Naive thymus-derived CD8-positive, alpha-beta T cell (primary cell): ENCODE results near the gene ZNF397. TPM values are rescaled to one million over a fixed set of nuclear protein-coding genes. Genes with fewer than 3 reads are reported as not detected.

Experiments used
- ATAC-seq, 2 donors: fragments of 150-1000 bp; cut with Tn5 transposase in 1 of 2; sonication (Bioruptor Pico), chemical (Tn5 transposase) in 1 of 2; 1 replicate in 1 of 2; 2 replicates in 1 of 2; pipeline ENCODE4 v1.10.0; 2021; ENCODE audit warnings: mild to moderate bottlenecking in 2 of 2, moderate library complexity in 2 of 2
- POLR2A ChIA-PET: fragments of 350-600 bp; sonication (Branson Sonifier 250); formaldehyde crosslinking; loops from one replicate; lab custom pipeline; 2021; ENCODE audit warnings: antibody characterized with exemption; lab: Charles Lee
- DNase-seq, 10 donors: peaks; one replicate each; pipeline versions ENCODE4 v3.0.0 to v3.0.0-alpha.2; 2020 to 2022
- H3K27ac Mint-ChIP-seq, 10 donors: one replicate each; pipeline ENCODE4 v1.8.0; 2020 to 2022; ENCODE audit warnings: mild to moderate bottlenecking in 10 of 10, mixed read lengths in 10 of 10, moderate library complexity in 4 of 10, inconsistent platforms in 1 of 10
- H3K27me3 Mint-ChIP-seq, 5 donors: one replicate each; pipeline ENCODE4 v1.8.0; 2021 to 2022; ENCODE audit warnings: mixed read lengths in 5 of 5
- H3K36me3 Mint-ChIP-seq, 3 donors: one replicate each; pipeline ENCODE4 v1.8.0; 2020 to 2022; ENCODE audit warnings: mixed read lengths in 3 of 3, mild to moderate bottlenecking in 2 of 3, inconsistent platforms in 1 of 3
- H3K4me1 Mint-ChIP-seq, 4 donors: one replicate each; pipeline ENCODE4 v1.8.0; 2021 to 2022; ENCODE audit warnings: mixed read lengths in 4 of 4
- H3K4me3 Mint-ChIP-seq, 10 donors: one replicate each; pipeline ENCODE4 v1.8.0; 2020 to 2022; ENCODE audit warnings: mild to moderate bottlenecking in 10 of 10, mixed read lengths in 10 of 10, moderate library complexity in 6 of 10, inconsistent platforms in 1 of 10
- H3K9me3 Mint-ChIP-seq, 9 donors: one replicate each; pipeline ENCODE4 v1.8.0; 2020 to 2022; ENCODE audit warnings: mixed read lengths in 9 of 9, mild to moderate bottlenecking in 3 of 9, inconsistent platforms in 1 of 9, moderate library complexity in 1 of 9
- polyA plus RNA-seq, 3 donors: library from polyadenylated mRNA; unstranded; fragments of 300-500 nt; fragmentation: Illumina TruSeq; gene quantifications; one replicate each; pipeline ENCODE4 v1.2.3, GENCODE V29; 2021
- total RNA-seq, 8 experiments: library from RNA in 2 of 8; stranded (reverse) in 2 of 8; gene quantifications; one replicate each; pipeline ENCODE4 v1.2.3 and lab custom pipeline; 2021 to 2026

Gene ZNF397
- total and polyA plus RNA-seq, 5 experiments from 2014 or later: 3.9 to 50.8 (median 8.2) TPM

DNA sequence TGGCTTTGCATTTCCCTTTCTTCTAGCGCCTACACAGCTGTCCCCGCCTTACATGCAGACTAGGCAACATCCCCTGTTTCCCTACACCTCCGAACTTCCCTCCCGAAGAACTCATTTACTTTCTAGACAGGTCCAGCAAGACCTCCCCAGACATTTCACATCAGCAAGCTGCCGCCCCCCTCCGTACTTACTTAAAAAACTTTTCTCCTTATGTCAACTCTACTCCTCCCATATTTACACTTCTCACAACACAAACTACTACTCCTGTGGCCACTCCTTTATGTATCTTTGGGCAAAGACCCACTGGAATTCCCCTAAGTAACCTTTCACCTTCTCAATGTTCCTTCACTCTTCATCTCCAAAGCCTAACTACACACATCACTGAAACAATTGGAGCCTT, 20.4 kb upstream of the ZNF397 start:
- Mint-ChIP-seq H3K27ac (no peak overlapping the region), H3K36me3 (no peaks in the 10 kb centered on the region), H3K27me3 (peaks cover 0 to 4% (median 0%) of the 10 kb centered on the region in 5 donors), H3K4me1 (no peaks in the 10 kb centered on the region), H3K4me3 (no peak overlapping the region), H3K9me3 (no peaks in the 10 kb centered on the region)
- DNase-seq: no peak
- no peak for ATAC-seq
- POLR2A ChIA-PET: no interaction called here

- ATAC-seq (no peak), DNase-seq (no peak)
- H3K4me1 Mint-ChIP-seq: no peaks in the 10 kb centered on the region
- H3K9me3 Mint-ChIP-seq: no peaks in the 10 kb centered on the region
- H3K4me3 Mint-ChIP-seq: no peak overlapping the region
- POLR2A ChIA-PET: no interaction called here
- H3K36me3 Mint-ChIP-seq: no peaks in the 10 kb centered on the region
- no peak overlapping the region for H3K27ac Mint-ChIP-seq
- H3K27me3 Mint-ChIP-seq: no peaks in the 10 kb centered on the region
These were observed 17.0 kb upstream of the ZNF397 start for GRCh38 chr18:35223797-35224196.

DNA sequence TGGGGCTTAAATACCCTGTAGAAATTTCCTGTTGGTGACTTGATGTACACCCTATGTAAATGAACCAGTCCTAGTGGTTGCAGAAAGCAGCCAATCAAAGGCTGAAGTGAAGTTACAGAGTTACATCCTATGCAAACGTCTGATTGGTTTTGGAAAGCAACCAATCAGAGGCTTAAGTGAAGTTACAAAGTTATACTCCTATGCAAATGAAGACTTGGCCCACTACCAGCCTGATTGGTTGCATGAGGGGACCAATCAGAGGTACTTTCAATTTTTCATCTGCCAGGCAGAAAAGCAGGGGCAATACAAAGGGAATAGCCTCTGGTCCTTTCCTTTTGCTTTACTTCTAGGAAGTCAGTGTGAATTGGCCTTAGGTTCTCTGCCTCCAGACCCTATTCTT, 13.6 kb upstream of the ZNF397 start:
- H3K9me3 Mint-ChIP-seq: no peaks in the 10 kb centered on the region
- H3K4me1 Mint-ChIP-seq: peaks cover 3 to 5% (median 3%) of the 10 kb centered on the region in 4 donors
- H3K36me3 Mint-ChIP-seq: no peaks in the 10 kb centered on the region
- no peak overlapping the region for H3K27ac Mint-ChIP-seq
- no peaks in the 10 kb centered on the region for H3K27me3 Mint-ChIP-seq
- no peak overlapping the region for H3K4me3 Mint-ChIP-seq
- DNase-seq (no peak), ATAC-seq (no peak)
- POLR2A ChIA-PET: no interaction called here

GRCh38 chr18:35231052-35231451, 9.8 kb upstream of the ZNF397 start:
- H3K27ac Mint-ChIP-seq: peak overlapping the region in 5 of 10 donors; percentile 3 to 72 (median 54)
- no peaks in the 10 kb centered on the region for H3K36me3 Mint-ChIP-seq
- peak; percentile 56 to 88 (median 77) for DNase-seq
- POLR2A ChIA-PET: interaction anchor here (1.2 to 1.5 kb wide), 2 partner anchors 36 to 124 kb away, joined by 4 to 7 read pairs; no protein-coding TSS in a partner anchor
- peak overlapping the region in 9 of 10 donors; percentile 26 to 68 (median 59) for H3K4me3 Mint-ChIP-seq
- H3K27me3 Mint-ChIP-seq: no peaks in the 10 kb centered on the region
- peak; percentile 90 to 96 for ATAC-seq
- H3K9me3 Mint-ChIP-seq: no peaks in the 10 kb centered on the region
- H3K4me1 Mint-ChIP-seq: peaks cover 3 to 5% (median 3%) of the 10 kb centered on the region in 4 donors

DNA sequence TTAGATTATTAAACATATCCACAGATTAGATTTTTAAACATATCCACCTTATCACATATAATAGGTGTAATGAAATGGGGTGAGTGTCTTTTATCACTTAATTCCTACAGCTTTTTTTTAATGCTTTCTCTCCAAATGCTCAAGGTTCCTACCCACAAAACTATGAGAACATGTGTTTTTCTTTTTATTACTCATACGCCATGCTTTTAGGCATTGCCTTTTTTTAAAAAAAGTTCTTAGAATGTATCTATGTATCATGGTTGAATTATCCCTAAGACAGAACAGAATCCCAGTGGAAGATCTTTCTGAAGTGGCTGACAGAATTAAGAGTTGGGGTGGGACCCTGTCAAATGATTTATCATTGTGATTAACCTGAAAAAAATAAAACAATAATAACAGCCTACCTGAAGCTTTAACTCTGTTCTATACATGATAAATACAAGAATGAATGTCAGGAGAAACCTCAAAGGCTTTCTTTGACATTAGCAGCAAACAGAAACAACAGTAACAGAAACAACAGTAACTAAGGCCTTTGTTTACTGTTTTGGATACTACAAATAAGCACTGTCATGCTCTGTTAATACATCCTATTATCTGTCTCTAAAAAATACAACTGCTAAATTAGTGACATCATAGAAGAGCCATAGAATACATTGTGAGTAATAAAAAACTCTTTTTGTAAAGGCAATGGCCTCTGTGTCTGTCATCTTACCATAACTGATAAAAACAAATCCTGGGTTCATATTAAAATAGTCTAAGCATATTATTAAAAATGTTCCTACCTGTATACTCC, 4.1 kb upstream of the ZNF397 start:
- Mint-ChIP-seq H3K9me3 (no peaks in the 10 kb centered on the region), H3K4me3 (no peak overlapping the region), H3K27me3 (no peaks in the 10 kb centered on the region), H3K4me1 (peaks cover 0 to 11% (median 2%) of the 10 kb centered on the region in 4 donors), H3K36me3 (no peaks in the 10 kb centered on the region), H3K27ac (no peak overlapping the region)
- POLR2A ChIA-PET: no interaction called here
- no peak for ATAC-seq
- no peak for DNase-seq

- Mint-ChIP-seq H3K4me1 (peaks cover 10 to 34% (median 24%) of the 10 kb centered on the region in 4 donors), H3K9me3 (peaks cover 0 to 6% (median 0%) of the 10 kb centered on the region in 9 donors), H3K36me3 (peaks cover 9 to 20% (median 15%) of the 10 kb centered on the region in 3 donors), H3K27ac (peak overlapping the region in 4 of 10 donors; percentile 2 to 34 (median 11)), H3K27me3 (no peaks in the 10 kb centered on the region), H3K4me3 (peak overlapping the region in 5 of 10 donors; percentile 21 to 40 (median 36))
- no peak for DNase-seq
- POLR2A ChIA-PET: interaction anchor here (2.4 to 6.3 kb wide), 4 partner anchors 28 to 198 kb away, joined by 5 to 48 read pairs (median 22); partner anchors contain the start of genes MAPRE2, ZNF24 and ZSCAN30
- no peak for ATAC-seq
These were observed 1.5 kb upstream of the ZNF397 start for GRCh38 chr18:35239314-35239713.

GRCh38 chr18:35241448-35241804, 592 bp downstream of the ZNF397 start:
- DNase-seq (peak in 2 of 10 donors; percentile 22 to 32), ATAC-seq (no peak)
- Mint-ChIP-seq H3K27me3 (no peaks in the 10 kb centered on the region), H3K4me3 (peak overlapping the region; percentile 95 to 99 (median 97)), H3K36me3 (peaks cover 29 to 41% (median 35%) of the 10 kb centered on the region in 3 donors), H3K4me1 (peaks cover 14 to 40% (median 33%) of the 10 kb centered on the region in 4 donors), H3K27ac (peak overlapping the region; percentile 92 to 99 (median 98)), H3K9me3 (peaks cover 0 to 21% (median 4%) of the 10 kb centered on the region in 9 donors)
- POLR2A ChIA-PET: interaction anchor here (0.7 to 6.3 kb wide), 8 partner anchors 12 to 215 kb away, joined by 3 to 48 read pairs (median 4); partner anchors contain the start of genes MAPRE2, ZNF24 and ZSCAN30

DNA sequence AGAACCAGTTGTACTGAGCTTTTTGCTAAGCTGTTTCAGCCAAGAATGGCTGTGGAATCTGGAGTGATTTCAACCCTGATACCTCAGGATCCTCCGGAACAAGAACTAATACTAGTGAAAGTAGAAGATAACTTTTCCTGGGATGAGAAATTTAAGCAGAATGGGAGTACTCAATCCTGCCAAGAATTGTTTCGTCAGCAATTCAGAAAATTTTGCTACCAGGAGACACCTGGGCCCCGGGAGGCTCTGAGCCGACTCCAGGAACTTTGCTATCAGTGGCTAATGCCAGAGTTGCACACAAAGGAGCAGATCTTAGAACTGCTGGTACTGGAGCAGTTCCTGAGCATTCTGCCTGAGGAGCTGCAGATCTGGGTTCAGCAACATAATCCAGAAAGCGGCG, 1.6 kb downstream of the ZNF397 start:
- peak overlapping the region in 8 of 10 donors; percentile 34 to 99 (median 70) for H3K27ac Mint-ChIP-seq
- peaks cover 33 to 51% (median 45%) of the 10 kb centered on the region in 3 donors for H3K36me3 Mint-ChIP-seq
- DNase-seq (no peak), ATAC-seq (no peak)
- H3K4me3 Mint-ChIP-seq: peak overlapping the region in 4 of 10 donors; percentile 16 to 97 (median 54)
- peaks cover 0 to 24% (median 4%) of the 10 kb centered on the region in 9 donors for H3K9me3 Mint-ChIP-seq
- H3K4me1 Mint-ChIP-seq: peaks cover 20 to 47% (median 40%) of the 10 kb centered on the region in 4 donors
- no peaks in the 10 kb centered on the region for H3K27me3 Mint-ChIP-seq
- POLR2A ChIA-PET: interaction anchor here (6.3 kb wide), 1 partner anchor 25 kb away, joined by 48 read pairs; no protein-coding TSS in a partner anchor

GRCh38 chr18:35244671-35245070, 3.8 kb downstream of the ZNF397 start:
- peaks cover 38 to 71% (median 62%) of the 10 kb centered on the region in 3 donors for H3K36me3 Mint-ChIP-seq
- no peaks in the 10 kb centered on the region for H3K27me3 Mint-ChIP-seq
- H3K4me1 Mint-ChIP-seq: peaks cover 20 to 59% (median 40%) of the 10 kb centered on the region in 4 donors
- peaks cover 0 to 28% (median 4%) of the 10 kb centered on the region in 9 donors for H3K9me3 Mint-ChIP-seq
- peak overlapping the region in 1 of 10 donors; percentile 42 for H3K4me3 Mint-ChIP-seq
- POLR2A ChIA-PET: interaction anchor here (1.2 to 6.3 kb wide), 3 partner anchors 8 to 23 kb away, joined by 3 to 48 read pairs (median 8); no protein-coding TSS in a partner anchor
- H3K27ac Mint-ChIP-seq: peak overlapping the region in 1 of 10 donors; percentile 63
- no peak for DNase-seq
- ATAC-seq: no peak

DNA sequence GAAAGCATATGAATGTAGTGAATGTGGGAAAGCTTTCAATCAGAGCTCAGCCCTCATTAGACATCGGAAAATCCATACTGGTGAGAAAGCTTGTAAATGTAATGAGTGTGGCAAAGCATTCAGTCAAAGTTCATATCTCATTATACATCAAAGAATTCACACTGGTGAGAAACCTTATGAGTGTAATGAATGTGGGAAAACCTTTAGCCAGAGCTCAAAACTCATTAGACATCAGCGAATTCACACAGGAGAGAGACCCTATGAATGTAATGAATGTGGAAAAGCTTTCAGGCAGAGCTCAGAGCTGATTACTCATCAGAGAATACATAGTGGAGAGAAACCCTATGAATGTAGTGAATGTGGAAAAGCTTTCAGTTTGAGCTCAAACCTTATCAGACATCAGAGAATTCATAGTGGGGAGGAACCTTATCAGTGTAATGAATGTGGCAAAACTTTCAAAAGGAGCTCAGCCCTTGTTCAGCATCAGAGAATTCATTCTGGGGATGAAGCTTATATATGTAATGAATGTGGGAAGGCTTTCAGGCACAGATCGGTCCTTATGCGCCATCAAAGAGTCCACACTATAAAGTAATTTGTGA, 5.0 kb downstream of the ZNF397 start:
- peaks cover 0 to 33% (median 4%) of the 10 kb centered on the region in 9 donors for H3K9me3 Mint-ChIP-seq
- H3K36me3 Mint-ChIP-seq: peaks cover 42 to 82% (median 72%) of the 10 kb centered on the region in 3 donors
- no peak overlapping the region for H3K4me3 Mint-ChIP-seq
- ATAC-seq (no peak), DNase-seq (no peak)
- POLR2A ChIA-PET: interaction anchor here (0.6 to 1.6 kb wide), 2 partner anchors 24 to 98 kb away, joined by 3 to 5 read pairs; partner anchors contain the start of gene ZNF24
- no peaks in the 10 kb centered on the region for H3K27me3 Mint-ChIP-seq
- no peak overlapping the region for H3K27ac Mint-ChIP-seq
- peaks cover 20 to 52% (median 39%) of the 10 kb centered on the region in 4 donors for H3K4me1 Mint-ChIP-seq

DNA sequence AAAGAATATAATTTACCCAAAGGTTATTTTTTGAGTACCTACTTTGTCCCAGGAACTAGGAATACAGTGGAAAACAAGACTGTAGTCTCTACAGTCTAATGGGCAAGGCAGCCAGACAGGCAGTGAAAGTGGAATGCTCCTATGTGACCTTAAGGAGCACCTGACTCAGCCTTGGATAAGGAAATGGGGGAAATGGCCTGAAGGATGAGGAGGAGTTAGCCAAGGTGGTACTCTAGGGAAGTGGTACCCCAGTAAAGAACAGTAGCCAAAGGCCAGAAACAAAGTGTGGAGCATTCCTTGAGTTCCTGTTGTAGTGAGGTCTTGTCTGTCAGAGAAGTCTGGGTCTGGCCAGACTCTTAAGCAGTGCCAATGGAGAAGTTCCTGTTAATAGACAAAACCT, 6.0 kb downstream of the ZNF397 start:
- Mint-ChIP-seq H3K4me1 (peaks cover 20 to 48% (median 38%) of the 10 kb centered on the region in 4 donors), H3K9me3 (peaks cover 0 to 36% (median 4%) of the 10 kb centered on the region in 9 donors), H3K27me3 (no peaks in the 10 kb centered on the region), H3K27ac (peak overlapping the region in 3 of 10 donors; percentile 3 to 75 (median 65)), H3K4me3 (no peak overlapping the region), H3K36me3 (peaks cover 45 to 91% (median 80%) of the 10 kb centered on the region in 3 donors)
- ATAC-seq (no peak), DNase-seq (no peak)
- POLR2A ChIA-PET: interaction anchor here (1.6 kb wide), 1 partner anchor 97 kb away, joined by 5 read pairs; the partner anchor contains the start of gene ZNF24
